SW480 (cell line): ENCODE measurements around the gene TM2D1.

ENCODE experiments used
- DNase-seq: peaks from one replicate; pipeline ENCODE4 v3.0.0-alpha.2; 2016; ENCODE audit warnings: low spot score

TM2D1 gene

DNA sequence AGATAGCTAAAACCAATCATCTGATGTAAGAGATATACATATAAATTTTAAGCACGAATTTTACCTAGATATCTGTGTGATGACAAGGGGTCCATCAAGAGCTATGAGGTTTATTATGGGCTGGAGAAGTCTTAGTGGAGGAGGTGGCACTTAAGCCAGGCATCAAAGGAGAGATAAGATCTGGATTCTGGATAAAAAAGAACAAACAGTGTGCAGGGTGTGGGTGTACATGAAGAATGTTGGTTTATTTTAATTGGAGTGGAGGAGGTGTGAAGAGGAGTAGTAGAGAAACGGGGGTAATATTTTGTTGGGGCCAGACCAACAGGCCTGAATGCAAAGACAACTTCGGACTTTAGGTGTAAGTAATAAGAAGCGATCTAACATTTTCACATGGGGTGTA is 80.6 kb downstream of the TM2D1 start:
- no peak for DNase-seq

DNA sequence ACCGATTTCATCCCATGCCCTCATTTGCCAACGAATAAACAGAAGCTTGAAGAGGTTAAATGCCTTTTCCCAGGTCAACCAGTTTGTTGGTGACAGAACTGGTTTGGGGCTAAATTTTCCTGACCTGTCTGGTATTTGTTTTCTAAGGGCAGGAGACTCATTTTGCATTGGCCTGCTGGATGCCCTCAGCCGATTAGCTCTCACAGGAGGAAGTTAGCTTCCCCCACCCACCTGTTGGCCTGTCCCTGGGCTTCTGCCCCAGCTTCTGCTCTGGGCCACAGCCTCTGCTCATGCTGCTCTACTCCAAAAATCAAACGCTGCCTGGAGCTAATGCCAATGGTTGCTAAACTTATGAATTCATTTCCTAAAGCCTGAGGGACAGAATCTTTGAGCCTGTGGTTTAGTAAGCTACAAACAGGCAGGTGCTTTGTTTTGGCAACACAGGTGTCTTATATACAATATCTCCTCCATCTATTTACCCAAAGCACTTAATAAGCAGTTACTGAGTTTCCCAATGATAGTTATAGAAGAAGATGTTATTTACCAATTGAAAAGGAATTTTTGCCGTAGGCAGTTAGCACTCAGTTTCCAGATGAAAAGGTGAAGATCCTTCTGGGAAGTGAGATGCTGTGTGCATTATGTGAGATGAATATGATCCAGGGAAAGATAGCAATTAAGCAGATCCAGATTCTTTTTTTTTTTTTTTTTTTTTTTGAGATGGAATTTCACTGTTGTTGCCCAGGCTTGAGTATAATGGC is 82.3 kb downstream of the TM2D1 start:
- DNase-seq = no peak

DNA sequence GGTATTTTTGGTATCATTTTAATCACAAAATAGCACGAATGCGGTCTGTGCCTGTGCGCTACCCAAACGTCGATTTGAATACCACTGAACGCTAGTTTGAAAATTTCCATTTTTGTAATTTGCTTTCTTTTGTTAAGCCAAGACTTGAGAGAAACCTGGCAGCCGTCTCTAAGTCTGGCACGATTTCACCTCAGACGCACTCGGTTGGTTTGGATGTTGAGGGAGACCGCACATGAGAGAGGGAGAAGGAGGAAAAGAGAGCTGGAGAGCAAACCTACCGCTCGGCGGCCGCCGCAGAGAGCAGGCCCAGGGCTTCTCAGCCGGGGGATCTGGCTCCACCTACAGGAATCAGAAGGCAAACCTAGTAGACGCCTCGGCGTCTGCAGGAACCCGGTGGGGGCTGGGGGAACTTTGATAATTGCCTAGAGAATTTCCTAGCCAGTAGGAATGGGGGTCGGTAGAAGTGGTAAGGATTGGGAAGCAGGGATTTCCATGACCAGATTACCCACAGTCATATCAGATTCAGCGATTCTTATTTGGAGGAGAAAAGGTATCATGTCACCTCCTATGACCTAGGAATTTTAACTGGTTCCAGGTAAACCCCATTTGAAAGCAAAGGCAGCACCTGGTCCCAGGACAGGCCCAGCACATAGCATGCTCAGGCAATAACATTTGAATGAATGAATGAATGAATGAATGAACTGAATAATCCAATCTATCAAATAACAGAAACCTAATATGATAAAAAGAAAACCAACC is 83.2 kb downstream of the TM2D1 start:
- DNase-seq = no peak

DNA sequence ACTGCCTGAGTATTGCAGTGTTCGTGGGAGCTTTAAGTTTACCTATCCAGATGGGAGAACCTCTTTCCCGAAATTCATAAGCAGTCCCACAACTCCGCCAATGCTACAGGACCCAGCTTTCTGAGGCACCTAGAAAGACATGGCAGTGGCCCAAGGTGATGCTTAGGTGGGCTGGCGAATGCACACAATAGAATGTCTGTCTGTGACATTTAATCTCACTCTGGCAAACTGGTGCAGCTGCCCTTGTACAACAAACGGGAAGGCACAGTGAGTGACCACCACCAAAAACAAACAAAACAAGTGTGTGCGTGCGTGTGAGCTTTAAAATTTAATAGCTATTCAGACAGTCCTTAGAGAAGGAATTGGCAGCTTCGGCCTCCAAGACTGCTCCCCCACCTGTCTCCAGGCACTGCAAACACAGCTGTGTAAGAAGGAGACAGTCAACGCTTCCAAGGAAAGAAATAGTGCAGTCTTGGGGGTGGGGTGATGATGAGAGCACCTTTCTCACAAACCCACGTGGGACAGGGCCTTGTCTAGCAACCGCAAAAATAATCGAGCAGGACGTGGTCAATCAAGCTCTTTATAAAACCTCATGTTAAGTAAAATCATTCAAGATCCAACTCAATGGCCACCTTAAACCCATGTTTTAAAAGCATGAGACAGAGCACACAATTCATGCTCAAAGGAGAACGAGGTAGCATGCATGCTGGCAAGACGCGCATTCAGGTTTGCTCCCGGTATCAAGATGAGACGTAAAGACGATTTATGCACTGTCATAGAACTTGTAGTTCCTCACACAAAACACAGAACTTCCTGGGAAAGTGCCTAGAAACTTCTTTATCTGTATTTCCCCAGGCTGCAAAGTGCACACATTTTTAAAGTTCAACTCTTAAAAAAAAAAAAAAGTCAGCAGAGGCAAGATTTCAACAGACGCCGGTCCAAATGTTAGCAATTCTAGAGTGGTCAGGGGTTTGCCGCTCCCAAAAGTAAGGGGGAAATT is 84.1 kb downstream of the TM2D1 start:
- no peak for DNase-seq

DNA sequence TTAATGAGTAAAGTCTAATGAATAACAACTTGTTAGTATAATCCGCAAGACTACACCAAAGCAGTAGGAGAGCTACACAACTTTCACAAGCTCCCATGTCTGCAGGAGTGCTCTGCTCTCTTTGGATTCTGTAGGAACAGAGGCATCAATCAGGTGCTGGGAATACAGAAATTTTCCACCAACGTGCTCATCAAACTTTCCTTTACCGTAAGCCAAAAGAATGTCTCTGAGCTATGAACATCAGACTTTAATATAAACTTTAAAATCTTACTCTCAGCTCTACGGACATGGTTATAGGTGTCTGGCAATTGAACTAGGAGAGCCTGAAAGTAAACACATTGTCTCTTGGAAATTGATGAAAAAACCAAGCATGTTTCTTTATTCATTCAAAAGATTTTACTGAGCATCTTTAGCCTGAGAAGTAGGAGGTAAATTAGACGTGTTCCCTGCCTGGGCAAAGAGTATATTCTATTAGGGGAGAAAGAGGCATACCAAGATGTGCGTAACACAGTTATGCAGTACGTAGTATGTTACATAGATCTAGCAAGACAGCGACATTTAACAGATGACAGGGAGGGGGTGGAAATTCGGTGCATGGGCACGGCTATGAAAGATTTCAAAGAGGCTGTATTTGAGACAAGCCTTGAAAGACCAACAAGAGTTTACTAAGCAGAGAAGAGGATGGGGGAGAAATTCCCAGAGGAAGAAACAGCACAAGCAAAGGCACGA is 85.2 kb downstream of the TM2D1 start:
- no peak for DNase-seq

DNA sequence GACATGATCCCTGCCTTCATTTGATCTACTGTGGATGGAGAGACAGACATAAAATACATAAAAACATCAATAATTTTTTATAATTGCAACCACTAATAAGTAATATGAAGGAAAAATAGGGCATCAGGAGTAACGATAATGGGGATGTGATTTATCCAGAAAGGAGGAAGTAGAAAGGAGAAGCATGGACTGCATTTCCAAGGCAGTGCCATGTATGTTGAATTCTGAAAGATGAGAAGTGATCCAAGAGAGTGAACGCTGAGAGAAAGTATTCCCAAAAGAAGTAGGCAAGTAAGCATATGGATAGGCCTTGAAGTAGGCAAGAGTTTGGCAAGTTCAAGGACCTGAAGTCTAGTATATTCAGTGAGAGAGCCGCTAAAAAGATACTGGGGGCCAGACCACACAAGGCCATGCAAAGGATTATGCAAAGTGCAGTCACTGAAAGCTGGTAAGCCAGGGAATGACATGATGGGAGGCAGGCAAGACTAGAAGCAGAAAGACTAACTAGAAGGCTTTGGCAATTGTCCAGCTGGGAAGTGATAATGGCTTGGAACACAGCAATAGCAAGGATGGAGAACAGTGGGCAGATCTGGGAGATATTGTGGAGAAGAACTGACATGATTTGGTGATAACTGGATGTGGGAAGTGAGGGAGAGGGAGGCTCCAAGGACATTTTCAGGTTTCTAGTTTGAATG is 85.9 kb downstream of the TM2D1 start:
- no peak for DNase-seq

DNA sequence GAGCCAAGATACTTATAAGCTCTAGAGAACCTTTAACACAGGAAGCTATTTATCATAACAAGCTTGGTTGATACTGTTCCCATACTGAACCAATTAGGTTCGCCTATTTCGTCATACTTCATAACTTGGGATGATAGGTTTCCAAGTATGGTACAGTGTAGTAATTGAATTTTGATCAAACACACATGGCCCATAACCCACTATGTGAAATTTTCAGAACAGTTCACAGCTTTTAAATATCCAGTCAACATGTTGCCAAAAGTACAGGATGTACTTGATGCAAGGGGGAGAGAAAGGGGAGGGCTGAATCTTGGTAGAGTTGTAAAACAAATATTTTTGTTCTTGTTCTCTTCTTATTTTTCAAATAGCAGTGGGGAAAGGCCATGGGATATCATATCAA is 86.6 kb downstream of the TM2D1 start:
- DNase-seq = no peak

DNA sequence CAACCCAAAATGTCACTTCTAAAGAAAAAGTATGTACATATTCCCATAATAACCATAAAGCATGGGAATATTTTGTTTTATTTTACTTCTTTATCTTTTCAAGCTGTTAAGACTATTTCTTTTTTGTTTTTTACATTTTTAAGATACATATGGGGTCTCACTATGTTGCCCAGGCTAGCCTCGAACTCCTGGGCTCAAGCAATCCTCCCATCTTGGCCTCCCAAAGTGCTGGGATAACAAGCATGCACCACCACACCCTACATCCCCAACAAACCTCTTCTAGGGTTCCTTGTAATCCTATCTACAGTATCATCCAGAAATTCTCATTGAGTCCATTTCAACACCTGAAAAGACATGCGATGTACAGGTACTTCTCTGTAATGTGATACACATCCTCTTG is 87.5 kb downstream of the TM2D1 start:
- no peak for DNase-seq

DNA sequence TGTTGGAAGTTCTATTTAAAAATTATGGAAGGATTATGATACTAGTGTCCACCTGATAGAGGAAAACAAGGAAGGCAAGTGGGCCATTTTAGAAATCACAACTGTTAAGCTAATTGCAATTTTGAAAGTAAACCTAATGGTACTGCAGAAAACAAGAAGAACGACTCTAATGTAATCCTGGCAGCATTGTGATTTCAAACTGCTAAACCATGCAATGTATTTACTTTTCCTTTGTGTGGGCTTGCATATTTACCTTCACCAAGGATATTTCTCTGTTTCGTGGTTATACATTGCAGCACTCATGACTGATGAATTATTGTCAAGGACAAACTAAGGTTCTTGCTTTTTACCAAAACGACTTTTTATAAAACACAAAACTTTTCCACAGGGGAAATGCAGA is 88.1 kb downstream of the TM2D1 start:
- DNase-seq = no peak

DNA sequence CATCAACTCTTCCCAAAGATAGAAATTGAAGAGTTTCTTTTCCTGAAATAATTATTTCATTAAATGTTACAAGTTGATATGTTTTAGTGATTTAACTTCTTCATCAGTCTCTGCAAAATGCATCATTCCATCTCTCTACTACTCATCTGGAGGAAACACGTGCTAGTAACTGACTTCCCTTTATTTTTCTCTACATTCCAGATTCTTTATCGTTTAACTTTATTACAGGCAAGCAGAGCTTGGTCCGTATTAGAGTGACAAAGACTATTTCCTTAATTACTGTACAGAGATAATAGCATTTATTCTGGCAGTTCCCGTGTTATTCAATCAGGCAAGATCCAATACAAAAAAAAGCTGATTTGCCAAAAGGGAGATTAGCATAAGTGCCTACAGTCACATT is 88.6 kb downstream of the TM2D1 start:
- no peak for DNase-seq

DNA sequence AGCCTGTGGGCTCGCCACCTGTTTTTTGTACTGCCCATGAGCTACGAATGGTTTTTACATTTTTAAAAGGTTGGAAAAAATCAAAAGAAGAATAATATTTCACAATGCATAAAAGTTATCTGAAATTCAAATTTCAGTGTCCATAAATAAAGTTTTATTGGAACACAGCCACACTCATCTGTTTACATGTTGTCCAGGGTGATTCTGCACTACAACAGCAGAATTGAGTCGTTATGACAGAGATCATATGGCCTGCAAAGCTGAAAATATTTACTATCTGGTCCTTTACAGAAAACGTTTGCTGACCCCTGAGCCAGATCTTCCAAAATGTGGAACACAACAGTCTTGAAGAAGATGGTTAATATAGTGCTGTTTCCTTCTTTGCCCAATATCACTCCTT is 89.4 kb downstream of the TM2D1 start:
- no peak for DNase-seq

DNA sequence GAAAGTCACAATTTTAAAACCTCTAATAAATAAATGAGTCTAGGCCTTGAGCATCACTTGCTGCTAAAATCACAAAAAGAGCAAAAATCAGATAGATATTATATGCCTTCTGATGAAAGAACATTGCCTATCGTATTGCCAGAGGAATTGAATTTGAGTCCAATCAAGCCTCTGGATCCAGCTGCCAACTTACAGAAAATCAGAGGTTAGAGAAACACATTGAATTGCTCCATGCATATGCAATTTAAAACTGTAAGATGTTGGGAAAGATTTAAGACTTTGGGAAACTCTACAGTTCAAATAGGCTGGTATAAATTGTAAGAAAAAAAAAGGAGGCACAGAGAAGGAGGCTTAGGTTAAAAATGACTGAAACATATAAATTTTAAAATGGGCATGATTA is 93.5 kb downstream of the TM2D1 start:
- DNase-seq = no peak
